GM18511 (cell line): ENCODE measurements around the gene SBF2.
"Not testable (repeated sequence)": the region's sequence is repeated elsewhere in the genome, so short reads cannot be mapped to it uniquely, and the experiment has no call there.

ENCODE experiments used
- ATAC-seq: cut with Tn5 transposase; IDR thresholded peaks from one replicate; pipeline ENCODE4 v1.9.1; 2021; ENCODE audit warnings: mild to moderate bottlenecking, moderate library complexity; ENCODE audit not compliant: unreplicated experiment

The SBF2 gene

GRCh38 chr11:9759519-9760192 lies 534.4 kb downstream of the SBF2 start:
- ATAC-seq, result peak; percentile 54

DNA sequence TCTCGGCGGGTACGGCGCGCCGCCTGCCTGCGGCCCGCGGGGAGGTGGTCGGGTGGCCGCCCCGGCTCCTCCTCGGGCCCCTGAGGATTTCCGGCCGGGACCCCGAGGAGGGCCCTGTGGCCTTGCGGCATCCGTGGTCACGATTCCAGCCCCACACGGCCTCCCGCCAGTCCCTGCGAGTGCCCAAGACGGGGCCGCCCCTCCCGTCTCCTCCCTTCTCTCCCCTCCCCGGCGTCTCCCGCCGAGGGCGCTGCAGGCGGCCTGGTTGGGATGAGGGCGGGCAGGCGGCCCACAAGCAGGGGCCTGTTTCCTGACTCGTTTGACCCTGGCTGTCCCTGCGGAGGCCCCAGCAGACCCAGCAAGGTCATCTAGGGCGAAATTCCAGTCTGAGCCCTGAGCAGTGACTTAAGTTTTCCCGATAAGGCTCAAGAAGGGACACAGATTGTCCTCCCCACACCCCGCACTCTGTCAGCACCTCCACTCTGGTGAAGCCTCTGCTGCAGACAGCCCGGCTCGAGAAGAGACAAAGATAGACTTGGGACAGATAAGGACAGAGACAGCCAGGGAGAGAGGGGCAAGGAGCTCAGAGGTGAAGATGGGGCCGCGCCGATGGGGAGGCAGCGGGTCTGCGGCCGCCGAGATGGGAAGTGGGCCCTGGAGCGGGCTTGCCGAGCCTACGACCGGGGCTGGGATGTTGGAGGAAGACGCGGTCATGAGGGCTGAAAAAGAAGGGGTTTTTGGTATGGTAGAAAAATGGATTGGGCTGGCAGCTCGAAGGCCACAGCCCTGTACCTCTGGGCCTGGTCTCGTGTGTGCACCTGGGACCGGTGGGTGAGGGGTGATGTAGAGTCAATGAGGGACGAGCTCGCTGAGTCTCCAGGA lies 535.1 kb downstream of the SBF2 start:
- ATAC-seq, result peak; percentile 43

GRCh38 chr11:9757809-9758636 lies 536.0 kb downstream of the SBF2 start:
- peak; percentile 53 for ATAC-seq

DNA sequence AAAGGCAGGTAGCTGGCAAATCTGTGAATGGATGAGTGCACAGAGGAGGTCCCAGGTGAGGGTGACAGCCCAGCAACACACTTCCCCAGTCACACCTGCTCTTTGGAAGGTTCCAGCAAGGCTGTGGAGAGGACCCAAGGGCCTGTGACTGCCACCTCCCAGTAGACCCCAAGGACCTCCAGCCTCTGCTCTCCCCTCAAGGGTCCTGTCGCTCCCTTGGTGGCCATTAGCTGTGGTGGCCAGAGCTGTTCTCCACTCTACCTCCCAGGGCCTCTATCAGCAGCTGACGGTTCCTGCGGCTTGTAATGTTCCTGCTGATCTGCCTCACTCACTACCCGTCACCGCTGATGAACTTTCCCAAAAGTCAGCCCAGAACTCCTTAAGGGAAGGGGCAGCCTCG lies 537.1 kb downstream of the SBF2 start:
- no peak for ATAC-seq

DNA sequence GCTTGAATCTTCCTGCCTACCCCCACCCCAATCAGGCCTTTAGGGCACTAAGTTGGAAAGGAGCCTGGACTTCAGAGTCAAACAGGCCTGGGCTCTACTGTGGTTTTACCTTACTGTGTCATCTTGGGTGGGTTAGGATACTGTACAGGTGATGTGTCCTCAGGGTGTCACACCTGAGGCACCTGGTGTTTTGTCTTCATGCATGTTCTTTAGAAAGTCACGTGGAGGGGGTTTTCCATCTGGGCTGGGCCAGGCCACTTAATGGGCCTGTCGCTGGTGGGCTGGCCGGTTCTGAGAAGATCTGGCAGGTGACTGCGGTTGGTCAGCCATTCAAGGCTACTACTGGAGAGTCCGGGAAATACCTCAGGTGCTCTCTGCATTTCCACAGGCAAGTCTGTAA lies 537.6 kb downstream of the SBF2 start:
- no peak for ATAC-seq

DNA sequence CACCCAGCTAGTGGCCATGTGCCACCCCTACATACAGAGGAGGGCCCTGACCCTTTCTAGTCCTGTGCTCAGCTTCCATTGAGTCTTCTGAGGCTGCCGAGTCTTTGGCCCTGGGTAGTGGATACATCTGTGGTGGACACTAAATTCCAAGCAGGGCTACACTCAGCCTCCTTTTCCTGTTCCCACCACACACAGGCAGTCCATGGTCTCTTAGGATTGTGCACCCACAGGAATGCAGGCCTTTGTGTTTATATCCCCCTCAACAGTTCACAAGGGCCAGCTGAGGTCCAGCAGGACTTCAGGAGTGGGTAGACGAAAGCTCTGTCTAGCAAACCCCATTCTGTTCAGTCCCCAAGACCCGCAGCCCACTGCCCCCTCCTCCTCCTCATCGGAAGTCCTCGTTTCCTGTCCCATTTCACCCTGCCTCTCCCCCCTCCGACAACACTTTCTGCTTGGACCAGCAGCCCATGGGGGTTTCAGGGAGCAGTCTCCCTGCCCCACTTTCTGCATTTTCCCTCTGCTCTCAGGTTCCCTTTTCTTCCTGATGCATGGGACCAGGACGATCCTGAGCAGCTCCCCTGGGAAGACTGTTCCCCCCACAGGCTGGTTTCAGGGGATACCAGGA lies 538.3 kb downstream of the SBF2 start:
- ATAC-seq, result no peak

DNA sequence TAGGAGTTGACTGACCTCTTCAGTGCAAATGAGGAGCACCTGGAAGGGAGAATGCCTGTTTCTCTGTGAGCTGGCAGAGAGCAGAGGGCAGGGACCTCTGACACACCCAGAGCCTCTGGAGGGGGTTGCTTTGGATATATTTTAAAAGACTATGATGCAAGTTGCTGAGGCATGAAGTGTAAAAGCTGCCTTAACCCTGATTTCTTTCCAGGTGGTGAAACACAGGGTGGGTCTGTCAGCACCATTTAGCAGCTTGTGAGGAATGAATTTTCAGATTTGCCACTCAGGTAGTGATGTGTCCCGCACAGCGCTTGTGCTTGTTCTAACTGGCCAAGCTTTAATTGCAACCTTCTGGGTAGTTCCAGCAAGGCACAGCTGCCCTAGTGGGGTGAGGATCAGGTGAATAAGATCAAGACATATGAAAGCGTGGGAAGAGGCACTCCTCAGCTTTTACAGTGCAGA lies 540.0 kb downstream of the SBF2 start:
- ATAC-seq, result no peak

- no peak for ATAC-seq
Observed at GRCh38 chr11:9753021-9753420, 541.0 kb downstream of the SBF2 start.

- ATAC-seq, result no peak
Observed at GRCh38 chr11:9752091-9752490, 541.9 kb downstream of the SBF2 start.

DNA sequence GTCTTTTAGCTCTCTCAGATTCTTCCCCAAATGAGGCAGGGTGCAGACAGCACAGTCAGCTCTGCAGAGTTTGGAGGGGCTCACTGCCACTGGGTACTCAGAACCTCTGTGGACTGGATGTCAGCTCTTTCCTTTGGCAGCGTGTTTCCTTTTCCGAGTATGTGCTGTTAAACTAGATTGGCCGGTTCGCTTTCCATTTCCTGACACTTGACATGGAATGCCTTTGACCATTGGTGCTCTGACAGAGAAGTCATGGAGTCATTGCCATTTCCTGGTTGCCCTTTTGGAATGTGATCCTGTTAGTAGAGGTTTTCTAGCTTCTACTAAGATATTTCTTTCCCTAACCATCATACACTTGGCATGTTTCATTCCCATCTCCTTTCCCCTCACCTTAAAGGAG lies 543.5 kb downstream of the SBF2 start:
- no peak for ATAC-seq

DNA sequence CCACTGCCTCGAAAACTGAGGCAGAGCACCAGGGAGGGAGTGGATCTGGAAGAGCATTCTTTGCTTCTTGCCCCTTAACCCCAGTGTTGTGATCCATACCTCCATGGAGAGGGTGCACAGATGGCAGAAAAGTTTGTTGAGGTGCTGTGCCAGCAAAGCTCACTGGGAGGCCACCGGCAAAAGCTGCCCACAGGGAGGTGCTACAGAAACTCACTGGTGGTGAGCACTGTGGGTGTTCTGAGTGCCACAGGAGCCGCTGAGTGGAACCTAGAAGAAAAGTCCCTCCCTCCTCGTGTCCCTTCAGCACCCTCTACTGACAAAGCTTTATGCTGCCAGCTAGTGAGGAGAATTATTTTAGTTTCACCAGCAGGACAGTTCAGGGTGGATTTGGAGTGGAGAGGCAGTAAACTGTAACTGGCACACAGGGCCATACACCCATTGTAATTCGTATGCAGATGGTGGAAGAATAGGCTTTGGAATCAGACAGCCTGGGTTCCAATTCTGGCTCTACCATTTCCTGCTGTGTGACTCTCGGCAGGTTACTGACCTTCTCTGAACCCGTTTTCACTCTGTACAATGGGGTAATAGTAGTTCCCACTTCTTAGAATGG lies 545.6 kb downstream of the SBF2 start:
- ATAC-seq, result peak; percentile 69

- no peak for ATAC-seq
Observed at GRCh38 chr11:9747828-9748227, 546.2 kb downstream of the SBF2 start.

DNA sequence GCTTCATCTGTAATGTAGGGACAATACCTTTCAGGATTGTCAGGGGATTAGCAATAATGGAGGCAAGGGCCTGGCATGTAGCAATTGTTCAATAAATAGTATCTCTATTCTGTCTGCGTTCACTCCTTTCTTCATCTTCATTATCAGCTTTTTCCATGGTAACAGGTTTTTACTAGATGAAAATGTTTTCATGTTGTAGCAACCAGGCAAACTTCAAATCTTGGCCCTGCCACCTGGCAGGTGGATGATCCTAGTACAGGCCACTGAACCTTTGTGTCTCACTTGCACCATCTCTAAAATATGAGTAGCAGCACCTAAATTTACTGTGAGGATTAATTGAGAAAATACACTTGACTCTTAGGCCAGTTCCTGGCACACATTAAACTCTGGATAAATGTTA lies 546.8 kb downstream of the SBF2 start:
- ATAC-seq, result no peak

GRCh38 chr11:9745411-9746211 lies 548.4 kb downstream of the SBF2 start:
- peak; percentile 75 for ATAC-seq

- not testable (repeated sequence) for ATAC-seq
Observed at GRCh38 chr11:9743512-9743911, 550.5 kb downstream of the SBF2 start.

GRCh38 chr11:9741260-9741659 lies 552.8 kb downstream of the SBF2 start:
- no peak for ATAC-seq

DNA sequence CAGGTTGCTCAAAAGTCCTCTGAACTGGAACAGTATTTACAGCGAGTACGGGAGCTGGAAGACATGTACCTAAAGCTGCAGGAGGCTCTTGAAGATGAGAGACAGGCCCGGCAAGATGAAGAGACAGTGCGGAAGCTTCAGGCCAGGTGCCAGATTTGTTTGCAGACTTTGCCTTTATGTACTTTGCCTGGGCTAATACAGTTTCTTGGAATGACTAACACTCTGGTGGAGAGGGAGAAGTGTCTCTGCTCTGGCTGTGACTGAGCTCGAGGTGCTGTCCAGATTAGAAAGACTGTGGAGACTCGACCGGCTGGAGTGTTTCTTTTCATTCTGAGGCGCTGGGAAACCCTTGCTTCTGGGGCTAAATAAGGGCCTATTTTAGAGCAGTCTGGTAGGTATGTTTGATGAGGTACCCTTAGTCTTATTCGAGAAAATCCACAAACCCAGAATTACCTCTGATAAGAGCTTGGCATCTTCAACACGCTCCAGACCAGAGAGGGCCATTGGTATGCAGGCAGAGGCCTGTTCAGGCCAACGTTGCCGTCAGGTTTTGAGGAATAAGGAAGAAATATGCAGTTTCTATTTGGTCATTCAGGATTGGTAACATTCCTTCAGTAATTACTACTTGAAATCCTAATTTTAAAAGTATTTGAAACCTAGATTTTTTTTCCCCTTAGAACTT lies 553.7 kb downstream of the SBF2 start:
- ATAC-seq, result no peak

- peak; percentile 72 for ATAC-seq
Observed at GRCh38 chr11:9739123-9739900, 554.7 kb downstream of the SBF2 start.
